Keratinocyte (primary cell): ENCODE data around the gene GNA14.

ENCODE experiments used
- EZH2 ChIP-seq: IDR thresholded peaks from one replicate; pipeline ENCODE4 v1.6.1; 2012; ENCODE audit warnings: inconsistent platforms, mild to moderate bottlenecking, low read length, moderate library complexity
- TF ChIP-seq, protein P1 (sequence below), 3 experiments: IDR thresholded peaks in 1 of 3; conservative IDR thresholded peaks in 1 of 3; optimal IDR thresholded peaks in 1 of 3; 2 replicates in 2 of 3; 3 replicates in 1 of 3; pipeline versions ENCODE3 to v1.5.1; 2011; ENCODE audit warnings: low read length in 3 of 3, mild to moderate bottlenecking in 3 of 3, moderate library complexity in 2 of 3, control low read depth in 1 of 3, inconsistent platforms in 1 of 3; ENCODE audit not compliant: insufficient read depth in 2 of 3; ENCODE audit errors: extremely low read depth in 1 of 3

GRCh38 chr9:77402286-77402685, 245.8 kb downstream of the GNA14 start:
- TF ChIP-seq, protein P1, sequence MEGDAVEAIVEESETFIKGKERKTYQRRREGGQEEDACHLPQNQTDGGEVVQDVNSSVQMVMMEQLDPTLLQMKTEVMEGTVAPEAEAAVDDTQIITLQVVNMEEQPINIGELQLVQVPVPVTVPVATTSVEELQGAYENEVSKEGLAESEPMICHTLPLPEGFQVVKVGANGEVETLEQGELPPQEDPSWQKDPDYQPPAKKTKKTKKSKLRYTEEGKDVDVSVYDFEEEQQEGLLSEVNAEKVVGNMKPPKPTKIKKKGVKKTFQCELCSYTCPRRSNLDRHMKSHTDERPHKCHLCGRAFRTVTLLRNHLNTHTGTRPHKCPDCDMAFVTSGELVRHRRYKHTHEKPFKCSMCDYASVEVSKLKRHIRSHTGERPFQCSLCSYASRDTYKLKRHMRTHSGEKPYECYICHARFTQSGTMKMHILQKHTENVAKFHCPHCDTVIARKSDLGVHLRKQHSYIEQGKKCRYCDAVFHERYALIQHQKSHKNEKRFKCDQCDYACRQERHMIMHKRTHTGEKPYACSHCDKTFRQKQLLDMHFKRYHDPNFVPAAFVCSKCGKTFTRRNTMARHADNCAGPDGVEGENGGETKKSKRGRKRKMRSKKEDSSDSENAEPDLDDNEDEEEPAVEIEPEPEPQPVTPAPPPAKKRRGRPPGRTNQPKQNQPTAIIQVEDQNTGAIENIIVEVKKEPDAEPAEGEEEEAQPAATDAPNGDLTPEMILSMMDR (optimal IDR thresholded peaks at IDR 0.05 in 1 of 3, IDR thresholded peaks at IDR 0.05 in 1 of 3, conservative IDR thresholded peaks at IDR 0.05 in 1 of 3; ENCODE audit: extremely low read depth in 1 of 3, insufficient read depth in 2 of 3, low read length in 3 of 3): no peak
- TF ChIP-seq EZH2: no peak
